ENCODE data around the gene ZNF618.

ZNF618 gene

GRCh38 chr9:113941526-113941925 is 65.4 kb downstream of the ZNF618 start:
- in situ Hi-C loops (cut with HindIII; ENCODE audit: low sequenced_read_pairs) = no loop called here
- no peak overlapping the region for H3K4me3 ChIP-seq (ENCODE audit: low read depth, low read length)
- DNase-seq (ENCODE audit: low read depth) = no peak
- no peak for TF ChIP-seq CTCF (IDR thresholded peaks at IDR 0.05; ENCODE audit: low read depth, low read length, missing control alignments)

- no peak for DNase-seq (ENCODE audit: low read depth)
- in situ Hi-C loops (cut with HindIII; ENCODE audit: low sequenced_read_pairs) = no loop called here
- no peak overlapping the region for H3K4me3 ChIP-seq (ENCODE audit: low read depth, low read length)
- no peak for TF ChIP-seq CTCF (IDR thresholded peaks at IDR 0.05; ENCODE audit: low read depth, low read length, missing control alignments)
These were observed 67.3 kb downstream of the ZNF618 start for GRCh38 chr9:113943112-113944009.

GRCh38 chr9:113945784-113946183 is 69.7 kb downstream of the ZNF618 start:
- no peak overlapping the region for H3K4me3 ChIP-seq (ENCODE audit: low read depth, low read length)
- no peak for TF ChIP-seq CTCF (IDR thresholded peaks at IDR 0.05; ENCODE audit: low read depth, low read length, missing control alignments)
- DNase-seq (ENCODE audit: low read depth) = no peak
- in situ Hi-C loops (cut with HindIII; ENCODE audit: low sequenced_read_pairs) = no loop called here

GRCh38 chr9:113946496-113947115 is 70.5 kb downstream of the ZNF618 start:
- no peak for TF ChIP-seq CTCF (IDR thresholded peaks at IDR 0.05; ENCODE audit: low read depth, low read length, missing control alignments)
- no peak for DNase-seq (ENCODE audit: low read depth)
- in situ Hi-C loops (cut with HindIII; ENCODE audit: low sequenced_read_pairs) = no loop called here
- H3K4me3 ChIP-seq (ENCODE audit: low read depth, low read length) = no peak overlapping the region

GRCh38 chr9:113947941-113948340 is 71.8 kb downstream of the ZNF618 start:
- no peak overlapping the region for H3K4me3 ChIP-seq (ENCODE audit: low read depth, low read length)
- in situ Hi-C loops (cut with HindIII; ENCODE audit: low sequenced_read_pairs) = no loop called here
- no peak for TF ChIP-seq CTCF (IDR thresholded peaks at IDR 0.05; ENCODE audit: low read depth, low read length, missing control alignments)
- no peak for DNase-seq (ENCODE audit: low read depth)

GRCh38 chr9:113948891-113949570 is 72.9 kb downstream of the ZNF618 start:
- H3K4me3 ChIP-seq (ENCODE audit: low read depth, low read length) = no peak overlapping the region
- TF ChIP-seq CTCF (IDR thresholded peaks at IDR 0.05; ENCODE audit: low read depth, low read length, missing control alignments) = no peak
- in situ Hi-C loops (cut with HindIII; ENCODE audit: low sequenced_read_pairs) = no loop called here
- no peak for DNase-seq (ENCODE audit: low read depth)

Measured in astrocyte of the cerebellum (primary cell).